Activated CD4-positive, alpha-beta T cell treated with anti-CD3 and anti-CD28 coated beads, Interleukin-2, amount 10 ng/mL, durations not matched to agents 7 days and 5 days (primary cell): ENCODE results near the gene EPS8L1. TPM values are rescaled to one million over a fixed set of nuclear protein-coding genes. Genes with fewer than 3 reads are reported as not detected.
"Not testable (repeated sequence)": the region's sequence is repeated elsewhere in the genome, so short reads cannot be mapped to it uniquely, and the experiment has no call there.

Experiments
- CTCF ChIA-PET: fragments of 350-600 bp; sonication (Branson Sonifier 250); formaldehyde crosslinking; loops from one replicate; lab custom pipeline; 2021; ENCODE audit warnings: antibody characterized with exemption; lab: Charles Lee
- POLR2A ChIA-PET: fragments of 350-600 bp; sonication (Branson Sonifier 250); formaldehyde crosslinking; loops from one replicate; lab custom pipeline; 2021; ENCODE audit warnings: antibody characterized with exemption; lab: Charles Lee
- DNase-seq: peaks from one replicate; pipeline ENCODE4 v3.0.0-alpha.2; 2020
- H3K27ac Mint-ChIP-seq: one replicate; pipeline ENCODE4 v1.8.0; 2021; ENCODE audit warnings: mild to moderate bottlenecking, moderate library complexity, mixed read lengths
- H3K27me3 Mint-ChIP-seq: one replicate; pipeline ENCODE4 v1.8.0; 2021; ENCODE audit warnings: mixed read lengths
- H3K36me3 Mint-ChIP-seq: one replicate; pipeline ENCODE4 v1.8.0; 2021; ENCODE audit warnings: low read depth, mixed read lengths
- H3K4me1 Mint-ChIP-seq: one replicate; pipeline ENCODE4 v1.8.0; 2021; ENCODE audit warnings: mixed read lengths
- H3K4me3 Mint-ChIP-seq: one replicate; pipeline ENCODE4 v1.8.0; 2021; ENCODE audit warnings: mild to moderate bottlenecking, moderate library complexity, mixed read lengths
- H3K9me3 Mint-ChIP-seq: one replicate; pipeline ENCODE4 v1.8.0; 2021; ENCODE audit warnings: mixed read lengths
- total RNA-seq, 2 experiments: library from RNA; stranded (reverse); gene quantifications; one replicate each; pipeline ENCODE4 v1.2.3, GENCODE V29; 2021

The EPS8L1 gene
- total RNA-seq = 1 to 10 TPM; 3.2 to 5.5 TPM

- Mint-ChIP-seq H3K4me3 (no peak within 1 kb of the TSS), H3K4me1 (peaks cover 29% of the 10 kb centered on the region), H3K9me3 (peaks cover 5% of the 10 kb centered on the region), H3K27ac (no peak within 1 kb of the TSS), H3K27me3 (peaks cover 16% of the 10 kb centered on the region), H3K36me3 (peaks cover 9% of the 10 kb centered on the region)
- CTCF ChIA-PET = interaction anchor here (0.6 kb wide), 1 partner anchor 34 kb away, joined by 4 read pairs; no protein-coding TSS in a partner anchor
- POLR2A ChIA-PET = no interaction called here
- no peak for DNase-seq
These were observed at the start of gene EPS8L1 for GRCh38 chr19:55075371-55075998. TSS of gene EPS8L1 (plus strand) at chr19:55075869. CDS start at chr19:55076445, 576 bp downstream.

GRCh38 chr19:55027140-55027471, 48.6 kb upstream of the EPS8L1 start:
- H3K27ac Mint-ChIP-seq, CTCF ChIA-PET, DNase-seq, H3K4me3 Mint-ChIP-seq, H3K4me1 Mint-ChIP-seq, POLR2A ChIA-PET, H3K27me3 Mint-ChIP-seq: not testable (repeated sequence)
- H3K36me3 Mint-ChIP-seq = peaks cover 34% of the 10 kb centered on the region
- peaks cover 35% of the 10 kb centered on the region for H3K9me3 Mint-ChIP-seq

GRCh38 chr19:55027472-55028337, 48.0 kb upstream of the EPS8L1 start:
- Mint-ChIP-seq H3K4me3 (no peak overlapping the region), H3K27ac (peak overlapping the region; percentile 46), H3K4me1 (peaks cover 9% of the 10 kb centered on the region), H3K36me3 (peaks cover 28% of the 10 kb centered on the region), H3K9me3 (peaks cover 30% of the 10 kb centered on the region), H3K27me3 (no peaks in the 10 kb centered on the region)
- no peak for DNase-seq
- ChIA-PET CTCF (interaction anchor here (0.6 to 1.2 kb wide), 3 partner anchors 12 to 146 kb away, joined by 3 to 4 read pairs (median 3); no protein-coding TSS in a partner anchor), POLR2A (no interaction called here)

- Mint-ChIP-seq H3K4me1 (peaks cover 9% of the 10 kb centered on the region), H3K27ac (no peak overlapping the region), H3K36me3 (peaks cover 21% of the 10 kb centered on the region), H3K27me3 (no peaks in the 10 kb centered on the region), H3K4me3 (no peak overlapping the region), H3K9me3 (peaks cover 22% of the 10 kb centered on the region)
- DNase-seq = no peak
- ChIA-PET CTCF (interaction anchor here (0.6 kb wide), 1 partner anchor 145 kb away, joined by 3 read pairs; no protein-coding TSS in a partner anchor), POLR2A (no interaction called here)
These were observed 46.9 kb upstream of the EPS8L1 start for GRCh38 chr19:55028757-55029156.

- ChIA-PET POLR2A (no interaction called here), CTCF (no interaction called here)
- DNase-seq = no peak
- Mint-ChIP-seq H3K4me3 (no peak overlapping the region), H3K4me1 (peaks cover 5% of the 10 kb centered on the region), H3K9me3 (peaks cover 5% of the 10 kb centered on the region), H3K36me3 (peaks cover 2% of the 10 kb centered on the region), H3K27ac (no peak overlapping the region), H3K27me3 (no peaks in the 10 kb centered on the region)
These were observed 44.5 kb upstream of the EPS8L1 start for GRCh38 chr19:55031178-55031577.

GRCh38 chr19:55032170-55032800, 43.4 kb upstream of the EPS8L1 start:
- POLR2A ChIA-PET = no interaction called here
- no peaks in the 10 kb centered on the region for H3K27me3 Mint-ChIP-seq
- DNase-seq = no peak
- no peaks in the 10 kb centered on the region for H3K36me3 Mint-ChIP-seq
- CTCF ChIA-PET = interaction anchor here (0.6 kb wide), 1 partner anchor 53 kb away, joined by 3 read pairs; no protein-coding TSS in a partner anchor
- no peak overlapping the region for H3K4me3 Mint-ChIP-seq
- H3K9me3 Mint-ChIP-seq = peaks cover 3% of the 10 kb centered on the region
- H3K4me1 Mint-ChIP-seq = peaks cover 4% of the 10 kb centered on the region
- no peak overlapping the region for H3K27ac Mint-ChIP-seq

GRCh38 chr19:55032976-55033643, 42.6 kb upstream of the EPS8L1 start:
- DNase-seq, H3K4me3 Mint-ChIP-seq, H3K4me1 Mint-ChIP-seq, H3K36me3 Mint-ChIP-seq, H3K9me3 Mint-ChIP-seq, CTCF ChIA-PET, H3K27me3 Mint-ChIP-seq, POLR2A ChIA-PET, H3K27ac Mint-ChIP-seq: not testable (repeated sequence)

GRCh38 chr19:55034751-55035150, 40.9 kb upstream of the EPS8L1 start:
- Mint-ChIP-seq H3K9me3 (peaks cover under 1% of the 10 kb centered on the region), H3K27me3 (no peaks in the 10 kb centered on the region), H3K4me1 (peaks cover under 1% of the 10 kb centered on the region), H3K27ac (no peak overlapping the region), H3K4me3 (no peak overlapping the region), H3K36me3 (peaks cover 5% of the 10 kb centered on the region)
- DNase-seq = no peak
- ChIA-PET POLR2A (no interaction called here), CTCF (interaction anchor here (0.7 kb wide), 1 partner anchor 154 kb away, joined by 3 read pairs; no protein-coding TSS in a partner anchor)

GRCh38 chr19:55036058-55036457, 39.6 kb upstream of the EPS8L1 start:
- ChIA-PET CTCF (interaction anchor here (0.6 kb wide), 1 partner anchor 1170 kb away, joined by 3 read pairs; no protein-coding TSS in a partner anchor), POLR2A (no interaction called here)
- H3K36me3 Mint-ChIP-seq = peaks cover 7% of the 10 kb centered on the region
- H3K27ac Mint-ChIP-seq = no peak overlapping the region
- no peak for DNase-seq
- peaks cover 3% of the 10 kb centered on the region for H3K9me3 Mint-ChIP-seq
- H3K27me3 Mint-ChIP-seq = no peaks in the 10 kb centered on the region
- peaks cover 5% of the 10 kb centered on the region for H3K4me1 Mint-ChIP-seq
- H3K4me3 Mint-ChIP-seq = no peak overlapping the region

- DNase-seq, H3K9me3 Mint-ChIP-seq, POLR2A ChIA-PET, H3K27me3 Mint-ChIP-seq, CTCF ChIA-PET, H3K27ac Mint-ChIP-seq, H3K4me3 Mint-ChIP-seq: not testable (repeated sequence)
- peaks cover 21% of the 10 kb centered on the region for H3K36me3 Mint-ChIP-seq
- peaks cover 20% of the 10 kb centered on the region for H3K4me1 Mint-ChIP-seq
These were observed 38.1 kb upstream of the EPS8L1 start for GRCh38 chr19:55037603-55038002.

- H3K27ac Mint-ChIP-seq, POLR2A ChIA-PET, DNase-seq, H3K27me3 Mint-ChIP-seq, H3K9me3 Mint-ChIP-seq, CTCF ChIA-PET, H3K4me3 Mint-ChIP-seq: not testable (repeated sequence)
- H3K36me3 Mint-ChIP-seq = peaks cover 42% of the 10 kb centered on the region
- peaks cover 34% of the 10 kb centered on the region for H3K4me1 Mint-ChIP-seq
These were observed 35.0 kb upstream of the EPS8L1 start for GRCh38 chr19:55040654-55041053.

- Mint-ChIP-seq H3K36me3 (peaks cover 42% of the 10 kb centered on the region), H3K9me3 (peaks cover 3% of the 10 kb centered on the region), H3K4me3 (peak overlapping the region; percentile 68), H3K27me3 (no peaks in the 10 kb centered on the region), H3K4me1 (peaks cover 34% of the 10 kb centered on the region), H3K27ac (peak overlapping the region; percentile 92)
- CTCF ChIA-PET = interaction anchor here (0.7 kb wide), 2 partner anchors 11 to 34 kb away, joined by 4 read pairs; partner anchors contain the start of gene EPS8L1
- no peak for DNase-seq
- POLR2A ChIA-PET = no interaction called here
These were observed 34.4 kb upstream of the EPS8L1 start for GRCh38 chr19:55041244-55041626.
